ENCODE data around the gene FGFRL1.
"Not testable (repeated sequence)": the region's sequence is repeated elsewhere in the genome, so short reads cannot be mapped to it uniquely, and the experiment has no call there.

Gene FGFRL1

GRCh38 chr4:973431-974397, 37.7 kb upstream of the FGFRL1 start, which contains the start of gene DGKQ:
TSS of gene DGKQ (minus strand) at chr4:973569. CDS start at chr4:973482, 87 bp downstream.
- DNase-seq (ENCODE audit: low read depth) = peak; percentile 87

DNA sequence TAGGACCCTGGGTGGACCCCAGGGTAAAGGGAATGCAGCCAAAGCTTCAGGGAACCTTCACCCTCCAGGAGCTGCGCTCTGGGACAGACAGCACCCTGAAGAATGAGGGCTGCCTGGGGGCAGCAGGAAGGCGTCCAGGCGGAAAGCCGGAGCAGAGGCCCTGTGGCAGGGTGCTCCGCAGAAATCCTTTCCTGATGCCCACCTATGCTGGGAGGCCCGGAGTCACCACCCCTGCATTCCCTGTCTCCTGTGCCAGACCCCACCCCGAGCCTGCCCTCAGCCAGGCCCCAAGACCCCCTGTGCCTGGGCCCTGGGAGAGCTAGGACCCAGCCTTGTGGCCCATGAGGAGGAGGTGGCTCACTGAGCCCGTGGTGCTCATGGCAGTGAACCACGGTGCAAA, 36.8 kb upstream of the FGFRL1 start:
- DNase-seq (ENCODE audit: low read depth) = no peak

- DNase-seq (ENCODE audit: low read depth) = not testable (repeated sequence)
Observed at GRCh38 chr4:976016-976415, 35.4 kb upstream of the FGFRL1 start.

DNA sequence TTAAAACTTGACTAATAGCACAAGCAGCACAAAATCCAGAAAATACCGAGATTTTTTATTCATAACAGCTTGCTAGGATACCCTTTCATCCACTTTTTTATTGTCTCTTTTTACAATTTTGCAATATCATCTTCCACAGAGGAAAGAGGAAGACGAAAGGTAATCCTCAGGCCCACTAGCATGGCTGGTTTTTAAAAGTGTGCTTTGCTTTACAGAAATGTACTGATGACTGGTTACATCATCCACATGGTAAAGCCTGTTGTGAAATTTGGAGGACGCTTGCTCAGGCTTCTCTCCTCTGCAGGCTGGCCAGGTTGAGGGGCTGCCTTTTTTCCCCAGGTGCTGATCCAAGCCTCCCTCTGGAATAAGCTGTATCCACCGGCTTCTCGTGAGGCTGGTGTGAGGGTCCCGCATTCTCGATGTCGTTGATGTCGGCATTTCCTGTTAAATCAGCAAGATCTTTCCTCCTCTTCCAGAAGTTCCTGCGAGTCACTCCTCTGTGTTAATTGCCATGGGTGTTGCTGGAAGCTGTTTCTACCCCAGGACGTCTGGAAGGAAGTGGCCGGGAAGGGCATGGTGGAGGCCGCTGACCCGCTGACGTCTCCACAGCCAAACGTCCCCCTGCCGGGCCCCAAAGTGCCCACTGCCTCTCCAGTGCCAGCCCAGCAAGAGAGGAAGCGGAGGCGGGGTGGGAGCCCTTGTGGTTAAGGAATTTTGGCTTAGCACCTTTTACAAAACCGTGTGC, 32.3 kb upstream of the FGFRL1 start:
- DNase-seq (ENCODE audit: low read depth) = no peak

- DNase-seq (ENCODE audit: low read depth) = no peak
Observed at GRCh38 chr4:982291-982690, 29.1 kb upstream of the FGFRL1 start.

- DNase-seq (ENCODE audit: low read depth) = no peak
Observed at GRCh38 chr4:982814-983213, 28.6 kb upstream of the FGFRL1 start.

DNA sequence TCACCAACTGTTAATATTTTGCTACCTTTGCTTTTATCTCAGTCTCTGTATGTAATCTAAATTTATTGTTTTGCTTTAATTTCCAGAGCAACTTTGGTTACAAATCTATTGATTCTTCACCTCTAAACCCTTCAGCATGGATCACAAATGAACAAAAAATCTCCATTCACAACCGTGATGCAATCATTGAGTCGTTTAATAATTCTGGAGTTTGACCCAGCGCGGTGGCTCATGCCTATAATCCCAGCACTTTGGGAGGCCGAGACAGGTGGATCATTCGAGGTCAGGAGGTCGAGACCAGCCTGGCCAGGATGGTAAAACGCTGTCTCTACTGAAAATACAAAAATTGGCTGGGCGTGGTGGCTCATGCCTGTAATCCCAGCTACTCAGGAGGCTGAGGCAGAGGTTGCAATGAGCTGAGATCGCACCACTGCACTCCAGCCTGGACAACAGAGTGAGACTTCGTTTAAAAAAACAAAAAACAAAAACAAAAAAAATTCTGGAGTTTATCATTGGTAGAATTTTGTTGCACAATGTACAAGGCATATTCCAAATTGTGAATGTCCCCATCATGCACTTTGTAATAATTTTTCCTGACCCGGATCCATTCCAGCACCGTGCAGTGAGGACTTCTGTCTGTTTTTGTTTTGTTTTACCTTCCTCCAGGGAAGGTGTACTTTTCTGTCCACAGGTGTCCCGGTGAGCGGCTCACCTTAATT, 26.9 kb upstream of the FGFRL1 start:
- DNase-seq (ENCODE audit: low read depth) = no peak

DNA sequence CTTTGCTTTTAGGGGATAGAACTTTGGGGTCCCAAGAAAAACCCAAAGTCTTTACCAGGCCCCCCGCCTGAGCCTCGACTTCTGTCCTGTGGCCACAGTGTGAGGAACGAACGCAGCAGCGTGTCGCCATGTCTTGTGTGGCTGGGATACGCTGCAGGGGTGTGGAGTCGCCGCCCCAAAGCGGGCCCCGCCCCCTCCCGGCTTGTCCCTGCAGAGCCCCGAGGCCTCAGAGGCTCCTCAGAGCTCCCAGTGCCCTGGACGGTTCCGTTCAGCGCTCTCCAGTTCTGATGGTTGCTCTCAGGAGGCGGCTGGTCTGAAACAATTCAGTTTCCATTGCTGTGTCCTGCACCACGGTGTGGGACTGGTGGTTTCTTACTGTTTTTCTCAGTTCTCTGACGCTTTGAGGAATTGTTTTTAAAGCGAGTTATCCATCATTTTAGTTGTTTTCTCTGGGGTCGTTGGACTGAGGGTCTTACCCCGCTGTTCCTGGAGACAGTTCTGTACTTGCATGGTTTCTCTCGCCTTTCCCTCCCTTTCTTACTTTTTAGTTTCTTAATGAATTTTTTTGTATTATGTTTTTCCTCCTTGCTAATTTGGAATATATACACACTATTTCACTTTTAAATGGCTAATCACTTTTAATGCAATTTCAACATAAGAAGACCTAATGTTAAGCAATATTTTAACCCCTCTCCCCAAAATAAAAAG, 26.1 kb upstream of the FGFRL1 start:
- DNase-seq (ENCODE audit: low read depth) = peak; percentile 43

GRCh38 chr4:986428-986878, 25.0 kb upstream of the FGFRL1 start:
- DNase-seq (ENCODE audit: low read depth) = no peak

GRCh38 chr4:986879-987623, 24.4 kb upstream of the FGFRL1 start, which contains the start of gene IDUA:
TSS of gene IDUA (plus strand) at chr4:987044. CDS start at chr4:987085, 41 bp downstream.
- peak; percentile 80 for DNase-seq (ENCODE audit: low read depth)

GRCh38 chr4:987624-988513, 23.6 kb upstream of the FGFRL1 start:
- DNase-seq (ENCODE audit: low read depth) = no peak

DNA sequence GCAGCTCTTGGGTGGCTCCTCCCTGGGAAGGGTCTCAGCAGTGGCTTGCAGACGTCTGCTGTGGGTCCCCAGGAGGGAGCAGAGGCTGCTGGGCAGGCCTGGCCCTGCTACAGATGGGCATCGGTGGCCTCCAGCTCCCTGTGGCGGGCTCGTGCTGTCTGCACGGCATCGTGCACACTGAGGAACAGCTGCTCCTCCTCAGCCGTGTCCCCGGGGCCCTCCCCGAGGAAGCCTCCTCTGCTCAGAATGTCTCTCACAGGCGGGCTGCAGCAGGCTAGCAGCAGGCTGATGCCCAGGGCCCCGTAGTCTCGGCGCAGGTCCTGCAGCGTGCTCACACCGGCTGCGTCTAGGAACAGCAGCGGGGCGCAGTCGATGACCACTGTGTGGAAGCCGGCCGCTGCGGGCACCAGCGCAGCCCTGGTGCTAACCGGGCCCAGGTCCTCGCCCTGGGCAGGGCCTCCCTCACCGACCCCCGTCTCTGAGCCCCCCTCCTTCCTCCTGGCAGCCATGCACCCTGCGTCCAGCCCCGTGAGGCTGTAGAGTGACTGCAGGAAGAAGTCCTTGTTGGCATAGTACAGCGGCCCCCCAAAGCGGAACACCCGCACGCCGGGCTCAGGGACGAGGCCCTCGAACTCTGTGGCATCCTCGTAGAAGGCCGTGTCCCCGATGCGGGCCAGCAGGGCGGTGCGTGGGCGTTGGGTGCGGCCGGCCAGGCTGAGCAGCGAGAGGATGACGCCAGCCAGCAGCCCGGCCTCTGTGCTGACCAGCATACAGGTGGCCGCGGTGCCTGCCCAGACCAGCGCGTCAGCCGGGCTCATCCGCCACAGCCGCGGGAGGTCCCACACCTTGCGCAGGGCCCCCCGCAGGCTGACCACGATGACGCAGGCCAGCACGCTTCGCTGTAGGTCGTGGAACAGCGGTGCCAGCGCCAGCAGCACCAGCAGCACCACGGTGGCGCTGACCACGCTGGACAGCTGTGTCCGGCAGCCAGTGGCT, 22.4 kb upstream of the FGFRL1 start:
- DNase-seq (ENCODE audit: low read depth) = no peak

GRCh38 chr4:989722-990471, 21.5 kb upstream of the FGFRL1 start:
- DNase-seq (ENCODE audit: low read depth) = no peak

- DNase-seq (ENCODE audit: low read depth) = no peak
Observed at GRCh38 chr4:990746-991367, 20.6 kb upstream of the FGFRL1 start.

GRCh38 chr4:991451-992296, 19.8 kb upstream of the FGFRL1 start:
- no peak for DNase-seq (ENCODE audit: low read depth)
